ENCODE results near the gene RYR2. TPM values are rescaled to one million over a fixed set of nuclear protein-coding genes. Genes with fewer than 3 reads are reported as not detected.

Gene RYR2
- total RNA-seq, 1 donor from 2014 or later, result 15.2 TPM

GRCh38 chr1:237035759-237036158 is 6.2 kb upstream of the RYR2 start:
- Histone ChIP-seq H3K9me3 (no peaks in the 10 kb centered on the region), H3K4me1 (peaks cover 4 to 26% of the 10 kb centered on the region in 2 donors), H3K27me3 (no peaks in the 10 kb centered on the region), H3K4me3 (no peak overlapping the region), H3K27ac (no peak overlapping the region), H3K36me3 (no peaks in the 10 kb centered on the region)
- DNase-seq (ENCODE audit: low spot score in 2 of 2), result no peak
- intact Hi-C loops (cut with DNase I), result no loop called here
- no peak for TF ChIP-seq CTCF (IDR thresholded peaks at IDR 0.05)

DNA sequence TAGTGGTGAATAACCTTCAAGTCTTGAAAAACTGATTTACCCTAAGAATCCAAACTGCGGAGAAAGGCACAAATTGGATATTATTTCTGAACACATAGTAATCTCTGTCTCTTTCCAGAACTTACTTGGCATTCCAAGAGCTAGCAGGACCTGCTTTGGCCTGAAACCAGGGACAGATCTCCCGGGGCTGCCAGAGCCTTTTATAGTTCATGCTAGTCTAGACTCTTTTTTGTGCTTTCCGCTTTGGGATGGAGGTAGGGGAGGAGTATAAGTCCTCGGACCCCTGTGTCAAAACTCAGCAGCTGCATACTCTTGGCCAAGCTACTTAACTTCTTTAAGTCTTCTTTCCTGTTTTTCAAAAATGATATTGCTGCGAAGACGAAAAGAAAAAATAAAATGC is 3.8 kb upstream of the RYR2 start:
- Histone ChIP-seq H3K27me3 (no peaks in the 10 kb centered on the region), H3K4me3 (peak overlapping the region in 1 of 2 donors; percentile 20), H3K9me3 (no peaks in the 10 kb centered on the region), H3K36me3 (no peaks in the 10 kb centered on the region), H3K4me1 (peaks cover 0 to 2% of the 10 kb centered on the region in 2 donors), H3K27ac (peak overlapping the region; percentile 45 to 49)
- intact Hi-C loops (cut with DNase I), result no loop called here
- TF ChIP-seq CTCF (IDR thresholded peaks at IDR 0.05), result no peak
- no peak for DNase-seq (ENCODE audit: low spot score in 2 of 2)

- Histone ChIP-seq H3K27me3 (no peaks in the 10 kb centered on the region), H3K9me3 (no peaks in the 10 kb centered on the region), H3K27ac (no peak overlapping the region), H3K4me3 (no peak overlapping the region), H3K36me3 (no peaks in the 10 kb centered on the region), H3K4me1 (no peaks in the 10 kb centered on the region)
- TF ChIP-seq CTCF (IDR thresholded peaks at IDR 0.05), result no peak
- intact Hi-C loops (cut with DNase I), result loop anchor here (10.0 kb wide), 1 partner anchor 146 kb away; no protein-coding TSS in a partner anchor
- no peak for DNase-seq (ENCODE audit: low spot score in 2 of 2)
Observed at GRCh38 chr1:237040823-237041222, 1.2 kb upstream of the RYR2 start.

DNA sequence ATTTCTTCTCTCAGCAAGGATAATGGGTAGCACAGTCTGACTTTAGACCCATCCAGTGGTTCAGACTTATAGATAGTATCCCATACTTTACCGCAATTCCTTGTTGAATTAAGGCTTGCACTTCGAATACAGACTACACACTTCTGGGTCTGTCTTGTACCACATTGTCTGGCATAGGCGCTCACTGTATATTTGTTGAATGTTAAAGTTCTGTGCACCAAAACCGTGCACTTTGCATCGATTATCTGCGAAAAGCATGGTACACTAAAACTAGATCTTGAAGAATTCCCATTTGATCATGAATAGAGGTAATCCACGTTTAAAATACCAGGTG is 556 bp upstream of the RYR2 start:
- TF ChIP-seq CTCF (IDR thresholded peaks at IDR 0.05), result no peak
- no peak for DNase-seq (ENCODE audit: low spot score in 2 of 2)
- Histone ChIP-seq H3K27ac (peak overlapping the region; percentile 68 to 88), H3K9me3 (no peaks in the 10 kb centered on the region), H3K4me3 (peak overlapping the region; percentile 73 to 90), H3K4me1 (no peaks in the 10 kb centered on the region), H3K27me3 (no peaks in the 10 kb centered on the region), H3K36me3 (no peaks in the 10 kb centered on the region)
- intact Hi-C loops (cut with DNase I), result loop anchor here (10.0 kb wide), 1 partner anchor 147 kb away; no protein-coding TSS in a partner anchor

- Histone ChIP-seq H3K4me1 (peaks cover 0 to 4% of the 10 kb centered on the region in 2 donors), H3K36me3 (no peaks in the 10 kb centered on the region), H3K9me3 (no peaks in the 10 kb centered on the region), H3K27ac (peak overlapping the region; percentile 68 to 88), H3K27me3 (no peaks in the 10 kb centered on the region), H3K4me3 (peak overlapping the region; percentile 73 to 90)
- no peak for TF ChIP-seq CTCF (IDR thresholded peaks at IDR 0.05)
- intact Hi-C loops (cut with DNase I), result loop anchor here (1.0 to 10.0 kb wide), 2 partner anchors 148 to 344 kb away; no protein-coding TSS in a partner anchor
- no peak for DNase-seq (ENCODE audit: low spot score in 2 of 2)
Observed at GRCh38 chr1:237042526-237042891, 525 bp downstream of the RYR2 start.
